MM.1S (cell line): ENCODE data around the gene NTMT1.

ENCODE experiments used
- EZH2 ChIP-seq: fragments of 300-600 bp; sonication (generic); optimal IDR thresholded peaks from 2 replicates; pipeline ENCODE3; 2017; ENCODE audit warnings: low read depth, mild to moderate bottlenecking, antibody characterized with exemption, low read length, mixed read lengths
- EZH2phosphoT487 ChIP-seq: fragments of 300-600 bp; sonication (generic); IDR thresholded peaks from 2 replicates; pipeline ENCODE4 v1.6.1; 2018; ENCODE audit warnings: antibody characterized with exemption, low read length
- TF ChIP-seq, protein P1 (sequence below): fragments of 300-600 bp; sonication (generic); IDR thresholded peaks from 2 replicates; pipeline ENCODE4 v1.5.1; 2016; ENCODE audit warnings: antibody characterized with exemption, low read length, mixed read lengths

DNA sequence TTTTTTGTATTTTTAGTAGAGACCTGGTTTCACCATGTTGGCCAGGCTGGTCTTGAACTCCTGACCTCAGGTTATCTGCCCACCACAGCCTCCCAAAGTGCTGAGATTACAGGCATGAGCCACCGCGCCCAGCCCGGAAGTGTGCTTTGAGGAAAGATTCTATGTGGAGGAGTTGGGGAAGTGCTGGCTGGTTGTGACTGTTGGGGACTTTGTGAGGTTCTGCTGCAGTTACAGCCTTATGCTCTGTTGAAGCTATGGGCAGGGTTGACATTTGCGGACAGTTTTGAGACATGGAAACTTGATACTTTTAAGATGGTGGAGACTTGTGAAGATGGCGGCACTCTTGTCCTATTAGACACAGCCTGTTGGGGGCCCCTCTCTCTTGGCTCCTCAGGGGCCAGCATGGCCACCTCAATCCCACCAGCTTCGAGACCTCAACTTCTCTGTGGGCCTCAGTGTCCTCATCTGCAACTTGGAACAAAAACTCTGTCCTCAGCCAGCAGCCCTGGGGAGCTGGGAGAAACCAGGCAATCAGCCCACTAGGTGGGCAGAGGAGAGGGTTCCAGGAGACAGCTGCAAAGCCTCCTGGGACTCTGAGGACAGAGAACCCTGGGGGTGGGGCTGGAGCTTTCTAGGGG is 29.9 kb upstream of the NTMT1 start:
- TF ChIP-seq, protein P1, sequence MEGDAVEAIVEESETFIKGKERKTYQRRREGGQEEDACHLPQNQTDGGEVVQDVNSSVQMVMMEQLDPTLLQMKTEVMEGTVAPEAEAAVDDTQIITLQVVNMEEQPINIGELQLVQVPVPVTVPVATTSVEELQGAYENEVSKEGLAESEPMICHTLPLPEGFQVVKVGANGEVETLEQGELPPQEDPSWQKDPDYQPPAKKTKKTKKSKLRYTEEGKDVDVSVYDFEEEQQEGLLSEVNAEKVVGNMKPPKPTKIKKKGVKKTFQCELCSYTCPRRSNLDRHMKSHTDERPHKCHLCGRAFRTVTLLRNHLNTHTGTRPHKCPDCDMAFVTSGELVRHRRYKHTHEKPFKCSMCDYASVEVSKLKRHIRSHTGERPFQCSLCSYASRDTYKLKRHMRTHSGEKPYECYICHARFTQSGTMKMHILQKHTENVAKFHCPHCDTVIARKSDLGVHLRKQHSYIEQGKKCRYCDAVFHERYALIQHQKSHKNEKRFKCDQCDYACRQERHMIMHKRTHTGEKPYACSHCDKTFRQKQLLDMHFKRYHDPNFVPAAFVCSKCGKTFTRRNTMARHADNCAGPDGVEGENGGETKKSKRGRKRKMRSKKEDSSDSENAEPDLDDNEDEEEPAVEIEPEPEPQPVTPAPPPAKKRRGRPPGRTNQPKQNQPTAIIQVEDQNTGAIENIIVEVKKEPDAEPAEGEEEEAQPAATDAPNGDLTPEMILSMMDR: no peak
- no peak for TF ChIP-seq EZH2
- no peak for TF ChIP-seq EZH2phosphoT487
